NT2/D1 (cell line): ENCODE data around the gene DENND5B.

ENCODE experiments used
- SUZ12 ChIP-seq: IDR thresholded peaks from 2 replicates; pipeline ENCODE4 v1.6.1; 2011; ENCODE audit not compliant: insufficient read length, insufficient read depth; ENCODE audit errors: extremely low read depth
- YY1 ChIP-seq: IDR thresholded peaks from 2 replicates; pipeline ENCODE4 v1.6.1; 2011; ENCODE audit not compliant: insufficient read length, insufficient read depth
- ZNF274 ChIP-seq: IDR thresholded peaks from 2 replicates; pipeline ENCODE4 v1.6.1; 2011; ENCODE audit warnings: mild to moderate bottlenecking, low read depth, low read length

DNA sequence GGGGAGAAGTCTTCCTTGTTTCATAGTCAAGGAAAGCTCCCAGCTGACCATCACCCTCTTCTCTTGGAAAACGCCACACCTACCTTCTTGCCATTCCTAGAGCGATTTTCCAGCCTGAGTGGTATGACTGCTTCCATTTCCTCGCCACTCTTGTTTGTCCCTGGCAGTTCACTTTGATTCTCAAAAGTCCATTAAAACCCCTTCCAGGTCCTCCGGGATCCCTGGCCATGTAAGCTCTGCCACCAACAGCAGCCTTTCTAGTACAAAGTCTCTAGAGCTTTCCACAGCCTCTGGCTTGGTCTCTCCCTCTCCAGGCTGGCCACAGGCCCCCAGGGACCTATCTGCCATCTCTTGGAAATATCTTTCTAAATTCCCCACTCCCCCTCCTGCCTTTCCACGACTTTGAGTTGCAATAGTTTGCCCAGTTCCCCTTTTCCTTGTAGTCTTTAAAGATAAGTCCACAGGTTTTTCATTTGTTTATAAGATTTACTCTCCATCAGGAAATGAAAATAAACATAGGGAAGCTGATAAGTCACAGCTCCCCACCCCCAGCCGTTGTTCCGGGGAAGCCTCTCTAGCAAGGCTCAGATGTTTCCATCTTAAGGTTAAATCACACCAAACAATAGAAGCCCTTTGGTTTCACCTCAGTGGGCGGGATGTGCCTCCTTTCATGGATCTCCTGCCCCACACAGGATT, 222.1 kb downstream of the DENND5B start:
- TF ChIP-seq SUZ12 (no peak), YY1 (no peak), ZNF274 (no peak)
